Activated CD8-positive, alpha-beta T cell treated with anti-CD3 and anti-CD28 coated beads for 36 hours (primary cell): ENCODE measurements around the gene PITPNB. TPM values are rescaled to one million over a fixed set of nuclear protein-coding genes. Genes with fewer than 3 reads are reported as not detected.
A peak's percentile ranks its signal among the peaks of the same experiment; 100 is the strongest.

Experiments
- ATAC-seq: fragments of 200-7000 bp; cut with Tn5 transposase; one replicate; pipeline ENCODE4 v1.10.0; 2021; ENCODE audit warnings: mild to moderate bottlenecking, moderate library complexity
- CTCF ChIA-PET: fragments of 350-600 bp; sonication (Branson Sonifier 250); formaldehyde crosslinking; loops from one replicate; lab custom pipeline; 2021; ENCODE audit warnings: antibody characterized with exemption; lab: Charles Lee
- POLR2A ChIA-PET: fragments of 350-600 bp; sonication (Branson Sonifier 250); formaldehyde crosslinking; loops from one replicate; lab custom pipeline; 2021; ENCODE audit warnings: antibody characterized with exemption; lab: Charles Lee
- DNase-seq: peaks from one replicate; pipeline ENCODE4 v3.0.0-alpha.2; 2020
- H3K27ac Mint-ChIP-seq: one replicate; pipeline ENCODE4 v1.8.0; 2021; ENCODE audit warnings: mild to moderate bottlenecking, mixed read lengths
- H3K27me3 Mint-ChIP-seq: one replicate; pipeline ENCODE4 v1.8.0; 2021; ENCODE audit warnings: mixed read lengths
- H3K36me3 Mint-ChIP-seq: one replicate; pipeline ENCODE4 v1.8.0; 2021; ENCODE audit warnings: low read depth, mixed read lengths
- H3K4me1 Mint-ChIP-seq: one replicate; pipeline ENCODE4 v1.8.0; 2021; ENCODE audit warnings: low read depth, mixed read lengths
- H3K4me3 Mint-ChIP-seq: one replicate; pipeline ENCODE4 v1.8.0; 2021; ENCODE audit warnings: mild to moderate bottlenecking, moderate library complexity, mixed read lengths
- H3K9me3 Mint-ChIP-seq: one replicate; pipeline ENCODE4 v1.8.0; 2021; ENCODE audit warnings: mixed read lengths
- CTCF ChIP-seq: fragments of 200-600 bp; IDR thresholded peaks from one replicate; pipeline ENCODE4 v1.8.0; 2022; ENCODE audit warnings: antibody characterized with exemption, mild to moderate bottlenecking
- intact Hi-C: fragments of 100-400 bp; cut with micrococcal nuclease; formaldehyde crosslinking; loops from one replicate; pipeline ENCODE4 v1.10.0; 2022
- total RNA-seq, 2 experiments: library from RNA; stranded (reverse); gene quantifications; one replicate each; pipeline ENCODE4 v1.2.3, GENCODE V29; 2021

The PITPNB gene
- total RNA-seq, 2 experiments from 2014 or later: 87.7 to 89.1 TPM

- no peak overlapping the region for H3K4me3 Mint-ChIP-seq
- ChIA-PET CTCF (interaction anchor here (0.9 to 1.5 kb wide), 2 partner anchors 37 to 159 kb away, joined by 3 read pairs; no protein-coding TSS in a partner anchor), POLR2A (no interaction called here)
- no peaks in the 10 kb centered on the region for H3K9me3 Mint-ChIP-seq
- peak overlapping the region; percentile 10 for H3K27ac Mint-ChIP-seq
- no peak for ATAC-seq
- peaks cover 2% of the 10 kb centered on the region for H3K4me1 Mint-ChIP-seq
- intact Hi-C loops: no loop called here
- H3K36me3 Mint-ChIP-seq: peaks cover 55% of the 10 kb centered on the region
- H3K27me3 Mint-ChIP-seq: no peaks in the 10 kb centered on the region
- no peak for DNase-seq
- no peak for TF ChIP-seq CTCF
Measured at GRCh38 chr22:27850000-27850521, 69.0 kb downstream of the PITPNB start.

GRCh38 chr22:27848005-27848404, 71.1 kb downstream of the PITPNB start:
- intact Hi-C loops: no loop called here
- Mint-ChIP-seq H3K27ac (peak overlapping the region; percentile 5), H3K9me3 (no peaks in the 10 kb centered on the region), H3K27me3 (no peaks in the 10 kb centered on the region), H3K4me1 (peaks cover 2% of the 10 kb centered on the region), H3K36me3 (peaks cover 44% of the 10 kb centered on the region), H3K4me3 (no peak overlapping the region)
- no peak for TF ChIP-seq CTCF
- CTCF ChIA-PET: interaction anchor here (0.8 kb wide), 1 partner anchor 28 kb away, joined by 3 read pairs; no protein-coding TSS in a partner anchor
- no peak for DNase-seq
- POLR2A ChIA-PET: no interaction called here
- no peak for ATAC-seq

- ChIA-PET CTCF (no interaction called here), POLR2A (interaction anchor here (0.6 kb wide), 1 partner anchor 31 kb away, joined by 3 read pairs; no protein-coding TSS in a partner anchor)
- no peak for DNase-seq
- H3K27ac Mint-ChIP-seq: no peak overlapping the region
- H3K36me3 Mint-ChIP-seq: peaks cover 40% of the 10 kb centered on the region
- no peaks in the 10 kb centered on the region for H3K9me3 Mint-ChIP-seq
- no peak overlapping the region for H3K4me3 Mint-ChIP-seq
- no peaks in the 10 kb centered on the region for H3K27me3 Mint-ChIP-seq
- no peak for TF ChIP-seq CTCF
- peaks cover 2% of the 10 kb centered on the region for H3K4me1 Mint-ChIP-seq
- intact Hi-C loops: no loop called here
- no peak for ATAC-seq
Measured at GRCh38 chr22:27846910-27847309, 72.1 kb downstream of the PITPNB start.

GRCh38 chr22:27846248-27846757, 72.8 kb downstream of the PITPNB start:
- Mint-ChIP-seq H3K4me1 (peaks cover 2% of the 10 kb centered on the region), H3K27me3 (no peaks in the 10 kb centered on the region), H3K9me3 (no peaks in the 10 kb centered on the region), H3K36me3 (peaks cover 42% of the 10 kb centered on the region), H3K27ac (no peak overlapping the region), H3K4me3 (no peak overlapping the region)
- ChIA-PET POLR2A (interaction anchor here (0.6 kb wide), 1 partner anchor 32 kb away, joined by 3 read pairs; no protein-coding TSS in a partner anchor), CTCF (no interaction called here)
- DNase-seq: no peak
- TF ChIP-seq CTCF: no peak
- intact Hi-C loops: no loop called here
- no peak for ATAC-seq

- H3K4me1 Mint-ChIP-seq: no peaks in the 10 kb centered on the region
- no peak overlapping the region for H3K4me3 Mint-ChIP-seq
- ATAC-seq: no peak
- H3K27ac Mint-ChIP-seq: no peak overlapping the region
- CTCF ChIA-PET: no interaction called here
- H3K9me3 Mint-ChIP-seq: no peaks in the 10 kb centered on the region
- no peak for TF ChIP-seq CTCF
- POLR2A ChIA-PET: no interaction called here
- DNase-seq: no peak
- intact Hi-C loops: no loop called here
- H3K27me3 Mint-ChIP-seq: no peaks in the 10 kb centered on the region
- peaks cover 38% of the 10 kb centered on the region for H3K36me3 Mint-ChIP-seq
Measured at GRCh38 chr22:27845644-27846043, 73.4 kb downstream of the PITPNB start.
